Neural progenitor cell (in vitro differentiated cells): Measurements from ENCODE around the gene H2BK1. TPM values are rescaled to one million over a fixed set of nuclear protein-coding genes. Genes with fewer than 3 reads are reported as not detected.

Source experiments
- DNase-seq: peaks from one replicate; pipeline ENCODE4 v3.0.0-alpha.2; 2016; ENCODE audit warnings: low spot score
- H2AFZ ChIP-seq: fragments of 200-600 bp; sonication (generic); replicated peaks from 2 replicates; pipeline ENCODE4 v1.6.1; 2016; ENCODE audit warnings: antibody characterized with exemption
- H3F3A ChIP-seq: fragments of 200-600 bp; sonication (generic); 2 replicates; pipeline ENCODE4 v1.6.1; 2016; ENCODE audit warnings: antibody characterized with exemption, low read depth
- H3K27ac ChIP-seq: fragments of 200-600 bp; sonication (generic); 2 replicates; pipeline ENCODE4 v1.5.1; 2016; ENCODE audit warnings: mild to moderate bottlenecking
- H3K27me3 ChIP-seq: fragments of 200-600 bp; sonication (generic); 2 replicates; pipeline ENCODE4 v1.6.1; 2016; ENCODE audit warnings: mild to moderate bottlenecking, moderate library complexity
- H3K36me3 ChIP-seq: fragments of 200-600 bp; sonication (generic); 2 replicates; pipeline ENCODE4 v1.5.1; 2016
- H3K4me1 ChIP-seq: fragments of 200-600 bp; sonication (generic); 2 replicates; pipeline ENCODE4 v1.6.1; 2016; ENCODE audit warnings: mixed run types
- H3K4me2 ChIP-seq: fragments of 200-600 bp; sonication (generic); 2 replicates; pipeline ENCODE4 v1.6.1; 2016
- H3K4me3 ChIP-seq: fragments of 200-600 bp; sonication (generic); 2 replicates; pipeline ENCODE4 v1.5.1; 2016
- H3K79me2 ChIP-seq: fragments of 200-600 bp; sonication (generic); 2 replicates; pipeline ENCODE4 v1.6.1; 2016; ENCODE audit warnings: low read depth
- H3K9ac ChIP-seq: fragments of 200-600 bp; sonication (generic); 2 replicates; pipeline ENCODE4 v1.6.1; 2016
- H3K9me3 ChIP-seq: fragments of 200-600 bp; sonication (generic); 2 replicates; pipeline ENCODE4 v1.5.1; 2016; ENCODE audit warnings: low read depth
- H4K20me1 ChIP-seq: fragments of 200-600 bp; sonication (generic); 2 replicates; pipeline ENCODE4 v1.6.1; 2016; ENCODE audit warnings: low read depth
- H3K27ac Mint-ChIP-seq: 3 replicates; pipeline ENCODE4 v1.8.0; 2021; ENCODE audit warnings: mixed read lengths
- H3K27me3 Mint-ChIP-seq: 2 replicates; pipeline ENCODE4 v1.8.0; 2022; ENCODE audit warnings: low read depth, mild to moderate bottlenecking, inconsistent platforms, moderate library complexity, mixed read lengths; ENCODE audit not compliant: insufficient read depth
- H3K36me3 Mint-ChIP-seq: 3 replicates; pipeline ENCODE4 v1.8.0; 2021; ENCODE audit warnings: mixed read lengths
- H3K4me1 Mint-ChIP-seq: 3 replicates; pipeline ENCODE4 v1.8.0; 2021; ENCODE audit warnings: mixed read lengths
- H3K4me3 Mint-ChIP-seq: 3 replicates; pipeline ENCODE4 v1.8.0; 2021; ENCODE audit warnings: mild to moderate bottlenecking, moderate library complexity, mixed read lengths
- H3K9me3 Mint-ChIP-seq: 3 replicates; pipeline ENCODE4 v1.8.0; 2020; ENCODE audit warnings: mixed read lengths
- CTCF ChIP-seq: fragments of 200-600 bp; sonication (generic); IDR thresholded peaks from 2 replicates; pipeline ENCODE4 v1.5.1; 2017; ENCODE audit warnings: antibody characterized with exemption, mild to moderate bottlenecking
- EZH2 ChIP-seq: fragments of 200-600 bp; sonication (generic); IDR thresholded peaks from 2 replicates; pipeline ENCODE4 v1.6.1; 2017; ENCODE audit warnings: antibody characterized with exemption, mild to moderate bottlenecking, moderate library complexity
- EZH2phosphoT487 ChIP-seq: fragments of 200-600 bp; sonication (generic); IDR thresholded peaks from 2 replicates; pipeline ENCODE4 v1.6.1; 2017; ENCODE audit warnings: antibody characterized with exemption
- total RNA-seq: library from RNA; depleted of rRNA; stranded (reverse); fragments of >200 nt; gene quantifications from 2 replicates; pipeline ENCODE4 v1.2.3, GENCODE V29; 2015; ENCODE audit warnings: low replicate concordance

The H2BK1 gene
- total RNA-seq, 1 donor from 2014 or later = not detected

GRCh38 chr7:151186640-151187408 is 23.5 kb downstream of the H2BK1 start, which contains the start of gene ASB10:
TSS of gene ASB10 (minus strand) at chr7:151187250. CDS start at chr7:151187130, 120 bp downstream.
- H3K27me3 Mint-ChIP-seq = peaks cover 13% of the 10 kb centered on the region
- Histone ChIP-seq H3K9me3 (no peaks in the 10 kb centered on the region), H3K4me3 (no peak within 1 kb of the TSS), H3K4me1 (no peaks in the 10 kb centered on the region), H3K9ac (no peak within 1 kb of the TSS), H4K20me1 (no peaks in the 10 kb centered on the region), H3K4me2 (no peak within 1 kb of the TSS), H3K36me3 (no peaks in the 10 kb centered on the region), H3F3A (no peaks in the 10 kb centered on the region), H3K27ac (no peak within 1 kb of the TSS), H2AFZ (no peak within 1 kb of the TSS), H3K79me2 (no peaks in the 10 kb centered on the region), H3K27me3 (peaks cover 10% of the 10 kb centered on the region)
- H3K27ac Mint-ChIP-seq = no peak within 1 kb of the TSS
- H3K4me3 Mint-ChIP-seq = no peak within 1 kb of the TSS
- H3K36me3 Mint-ChIP-seq = no peaks in the 10 kb centered on the region
- TF ChIP-seq EZH2 (no peak), EZH2phosphoT487 (no peak), CTCF (no peak)
- no peaks in the 10 kb centered on the region for H3K4me1 Mint-ChIP-seq
- DNase-seq = no peak
- H3K9me3 Mint-ChIP-seq = no peaks in the 10 kb centered on the region

GRCh38 chr7:151185762-151186639 is 24.3 kb downstream of the H2BK1 start:
- no peaks in the 10 kb centered on the region for H4K20me1 ChIP-seq
- no peak overlapping the region for H3K4me2 ChIP-seq
- Mint-ChIP-seq H3K27me3 (peaks cover 13% of the 10 kb centered on the region), H3K4me3 (no peak overlapping the region), H3K36me3 (no peaks in the 10 kb centered on the region), H3K27ac (no peak overlapping the region), H3K4me1 (no peaks in the 10 kb centered on the region), H3K9me3 (no peaks in the 10 kb centered on the region)
- H3K4me1 ChIP-seq = no peaks in the 10 kb centered on the region
- H2AFZ ChIP-seq = no peak overlapping the region
- no peak for DNase-seq
- no peaks in the 10 kb centered on the region for H3F3A ChIP-seq
- no peaks in the 10 kb centered on the region for H3K9me3 ChIP-seq
- peaks cover 10% of the 10 kb centered on the region for H3K27me3 ChIP-seq
- H3K9ac ChIP-seq = no peak overlapping the region
- no peak for TF ChIP-seq EZH2
- no peak for TF ChIP-seq CTCF
- TF ChIP-seq EZH2phosphoT487 = no peak
- no peaks in the 10 kb centered on the region for H3K79me2 ChIP-seq
- no peak overlapping the region for H3K27ac ChIP-seq
- H3K4me3 ChIP-seq = no peak overlapping the region
- no peaks in the 10 kb centered on the region for H3K36me3 ChIP-seq

GRCh38 chr7:151181011-151181431 is 29.3 kb downstream of the H2BK1 start:
- Histone ChIP-seq H3K79me2 (no peaks in the 10 kb centered on the region), H3K4me3 (no peak overlapping the region), H3K4me1 (no peaks in the 10 kb centered on the region), H3F3A (no peaks in the 10 kb centered on the region), H3K9ac (no peak overlapping the region), H3K27me3 (peaks cover 24% of the 10 kb centered on the region), H2AFZ (no peak overlapping the region), H3K9me3 (no peaks in the 10 kb centered on the region), H3K36me3 (no peaks in the 10 kb centered on the region), H4K20me1 (no peaks in the 10 kb centered on the region), H3K27ac (no peak overlapping the region), H3K4me2 (no peak overlapping the region)
- TF ChIP-seq CTCF (no peak), EZH2 (no peak)
- no peak overlapping the region for H3K4me3 Mint-ChIP-seq
- DNase-seq = no peak
- H3K27ac Mint-ChIP-seq = no peak overlapping the region
- peaks cover 2% of the 10 kb centered on the region for H3K9me3 Mint-ChIP-seq
- no peaks in the 10 kb centered on the region for H3K36me3 Mint-ChIP-seq
- no peaks in the 10 kb centered on the region for H3K4me1 Mint-ChIP-seq
- peaks cover 19% of the 10 kb centered on the region for H3K27me3 Mint-ChIP-seq
